ENCODE results near the gene CGAS. TPM values are rescaled to one million over a fixed set of nuclear protein-coding genes. Genes with fewer than 3 reads are reported as not detected.

The CGAS gene
- total and polyA plus RNA-seq, 2 of the 4 experiments (the other 2 are of a cell fraction): 1.5 to 1.6 TPM

- Histone ChIP-seq H3K27me3 (ENCODE audit: control insufficient read depth, insufficient read depth, low read length) (no peaks in the 10 kb centered on the region), H4K91ac (ENCODE audit: insufficient read depth, low read depth, low read length) (no peak overlapping the region), H3K9me1 (ENCODE audit: insufficient read depth, low read length) (no peaks in the 10 kb centered on the region), H3K56ac (ENCODE audit: extremely low read depth, insufficient read depth, low read length) (no peak overlapping the region), H4K20me1 (ENCODE audit: insufficient read depth, low read length) (no peaks in the 10 kb centered on the region), H3K4ac (ENCODE audit: low read depth, low read length) (no peak overlapping the region), H3K14ac (replicated peaks; ENCODE audit: low read depth, low read length) (no peak overlapping the region), H2BK15ac (ENCODE audit: low read depth, low read length) (no peak overlapping the region), H3K9me3 (ENCODE audit: control insufficient read depth, insufficient read depth, low read length) (no peaks in the 10 kb centered on the region), H3K4me2 (ENCODE audit: low read depth, low read length) (no peak overlapping the region), H4K8ac (ENCODE audit: low read depth in 2 of 2, low read length in 2 of 2) (no peak overlapping the region), H2BK20ac (ENCODE audit: low read depth, low read length) (no peak overlapping the region), H2BK5ac (ENCODE audit: low read depth, low read length, poor library complexity, severe bottlenecking) (no peak overlapping the region), H2AK5ac (ENCODE audit: low read depth, low read length) (no peak overlapping the region), H3K9ac (ENCODE audit: low read depth, low read length) (no peak overlapping the region), H3K36me3 (ENCODE audit: control insufficient read depth, insufficient read depth, low read length) (peaks cover 45% of the 10 kb centered on the region), H3K4me1 (ENCODE audit: control insufficient read depth, insufficient read depth, low read length) (no peaks in the 10 kb centered on the region), H3K27ac (ENCODE audit: insufficient read depth, low read length) (no peak overlapping the region), H3K79me1 (ENCODE audit: low read depth in 1 of 2, low read length in 2 of 2) (no peaks in the 10 kb centered on the region; a peak in 2 of 4 replicates), H2BK120ac (ENCODE audit: low read depth, low read length) (no peak overlapping the region), H3K18ac (ENCODE audit: low read depth, low read length) (no peak overlapping the region), H2AK9ac (replicated peaks; ENCODE audit: low read depth, low read length, poor library complexity) (no peak overlapping the region), H2AFZ (replicated peaks; ENCODE audit: low read length, poor library complexity) (no peak overlapping the region), H3K4me3 (ENCODE audit: insufficient read depth, low read depth, low read length) (no peak overlapping the region), H4K5ac (ENCODE audit: low read depth, low read length) (no peak overlapping the region), H3K23ac (ENCODE audit: low read depth, low read length) (no peak overlapping the region)
- DNase-seq (no peak), ATAC-seq (ENCODE audit: low read depth) (no peak)
- POLR2A ChIA-PET (ENCODE audit: unreplicated experiment): no interaction called here
- BruUV-seq (replicated peaks): no TSS peak
- CTCF ChIA-PET: no interaction called here
- WGBS, 2 experiments (ENCODE audit: extremely low coverage in 2 of 2, insufficient read length in 1 of 2): 94% methylated on average over 3 of the region's 10 CpGs; no CpG with 5 or more reads in 1 of the 2 experiments
- intact Hi-C loops (cut with micrococcal nuclease): no loop called here
- in situ Hi-C loops (cut with MboI; ENCODE audit: low sequenced_read_pairs): no loop called here
- dilution Hi-C loops (cut with HindIII; ENCODE audit: low sequenced_read_pairs, unreplicated experiment): no loop called here
- TF ChIP-seq RFX5 (IDR thresholded peaks at IDR 0.05; ENCODE audit: low read depth, low read length): no peak
- TF ChIP-seq RCOR1 (IDR thresholded peaks at IDR 0.05; ENCODE audit: insufficient replicate concordance, low read length): no peak
- TF ChIP-seq ELK1 (IDR thresholded peaks at IDR 0.05; ENCODE audit: borderline replicate concordance, low read depth, low read length): no peak
- no peak for TF ChIP-seq MXI1 (IDR thresholded peaks at IDR 0.05; ENCODE audit: borderline replicate concordance, low read depth, low read length)
- no peak for TF ChIP-seq POLR2A (IDR thresholded peaks at IDR 0.05; ENCODE audit: low read depth, low read length)
- no peak for TF ChIP-seq FOS (IDR thresholded peaks at IDR 0.05; ENCODE audit: low read depth, low read length)
- TF ChIP-seq MAFK (IDR thresholded peaks at IDR 0.05; ENCODE audit: low read depth, low read length): no peak
- TF ChIP-seq NFE2L2 (IDR thresholded peaks at IDR 0.05; ENCODE audit: low read depth, low read length): no peak
- no peak for TF ChIP-seq MAZ (IDR thresholded peaks at IDR 0.05; ENCODE audit: borderline replicate concordance, low read depth, low read length)
- TF ChIP-seq RAD21 (IDR thresholded peaks at IDR 0.05; ENCODE audit: low read length): no peak
- TF ChIP-seq USF2 (IDR thresholded peaks at IDR 0.05; ENCODE audit: low read depth, low read length): no peak
- no peak for TF ChIP-seq BHLHE40 (IDR thresholded peaks at IDR 0.05; ENCODE audit: low read depth, low read length)
- no peak for TF ChIP-seq CHD1 (IDR thresholded peaks at IDR 0.05; ENCODE audit: low read depth, low read length)
- no peak for TF ChIP-seq SMC3 (IDR thresholded peaks at IDR 0.05; ENCODE audit: low read depth, low read length)
- no peak for TF ChIP-seq CEBPB (IDR thresholded peaks at IDR 0.05; ENCODE audit: low read depth, low read length)
- no peak for TF ChIP-seq CTCF (conservative IDR thresholded peaks at IDR 0.05; ENCODE audit: low read depth, low read length)
These were observed 24.6 kb upstream of the CGAS start for GRCh38 chr6:73476723-73477122.

Data from IMR-90 (cell line).